H1 (cell line): ENCODE data around the gene TXNDC2. TPM values are rescaled to one million over a fixed set of nuclear protein-coding genes. Genes with fewer than 3 reads are reported as not detected.

Experiments
- CTCF ChIA-PET: fragments of 300-600 bp; sonication (Branson Sonifier 250); formaldehyde crosslinking; loops from one replicate; lab custom pipeline; 2021; ENCODE audit not compliant: partially characterized antibody; lab: Charles Lee
- POLR2A ChIA-PET: fragments of 300-600 bp; sonication (Branson Sonifier 250); formaldehyde crosslinking; loops from one replicate; lab custom pipeline; 2021; ENCODE audit warnings: inconsistent platforms; ENCODE audit not compliant: partially characterized antibody; lab: Charles Lee
- DNase-seq, 2 experiments: peaks; one replicate each; pipeline versions ENCODE4 v3.0.0 to v3.0.0-alpha.2; 2010 to 2022; ENCODE audit warnings: low spot score in 2 of 2, low read depth in 1 of 2, mixed read lengths in 1 of 2
- FAIRE-seq: peaks from 2 replicates; lab custom pipeline; 2011; peaks lifted over from hg19 to GRCh38; lab: Jason Lieb, UNC
- H2AFZ ChIP-seq: 2 replicates; pipeline ENCODE4 v1.8.1; 2012; ENCODE audit warnings: low read length, inconsistent platforms
- H2AK5ac ChIP-seq: 2 replicates; pipeline ENCODE4 v1.6.1; 2013; ENCODE audit warnings: low read depth, low read length
- H2BK120ac ChIP-seq: replicated peaks from 2 replicates; pipeline ENCODE3; 2013; ENCODE audit warnings: low read depth, low read length, inconsistent platforms
- H2BK12ac ChIP-seq: 2 replicates; pipeline ENCODE4 v1.6.1; 2013; ENCODE audit warnings: low read depth, low read length
- H2BK15ac ChIP-seq: 2 replicates; pipeline ENCODE4 v1.6.1; 2013; ENCODE audit warnings: low read length
- H2BK20ac ChIP-seq: 2 replicates; pipeline ENCODE4 v1.6.1; 2013; ENCODE audit warnings: low read length
- H2BK5ac ChIP-seq: 2 replicates; pipeline ENCODE4 v1.6.1; 2013; ENCODE audit warnings: low read depth, low read length
- H3K14ac ChIP-seq: 2 replicates; pipeline ENCODE4 v1.6.1; 2013; ENCODE audit warnings: inconsistent platforms; ENCODE audit not compliant: insufficient read length
- H3K18ac ChIP-seq: 2 replicates; pipeline ENCODE4 v1.6.1; 2013; ENCODE audit warnings: low read length; ENCODE audit errors: extremely low read depth
- H3K23ac ChIP-seq: 2 replicates; pipeline ENCODE4 v1.6.1; 2013; ENCODE audit warnings: inconsistent platforms; ENCODE audit not compliant: insufficient read length
- H3K23me2 ChIP-seq: 2 replicates; pipeline ENCODE4 v1.6.1; 2013; ENCODE audit warnings: low read depth, low read length
- H3K27ac ChIP-seq: 2 replicates; pipeline ENCODE4 v1.6.1; 2011; ENCODE audit warnings: low read depth, low read length, inconsistent platforms
- H3K27me3 ChIP-seq, 4 experiments: replicated peaks in 1 of 4; 1 replicate in 1 of 4; 2 replicates in 3 of 4; pipeline versions ENCODE4 v1.6.1 to v1.8.1; 2011 to 2013; ENCODE audit warnings: low read length in 3 of 4, mild to moderate bottlenecking in 3 of 4, inconsistent platforms in 2 of 4, mixed read lengths in 2 of 4, moderate library complexity in 1 of 4; ENCODE audit not compliant: control insufficient read depth in 3 of 4, insufficient read depth in 3 of 4; ENCODE audit errors: extremely low read depth in 1 of 4
- H3K36me3 ChIP-seq, 4 experiments: 2 replicates each; pipeline versions ENCODE4 v1.6.1 to v1.8.1; 2011 to 2013; ENCODE audit warnings: mild to moderate bottlenecking in 4 of 4, low read length in 3 of 4, moderate library complexity in 2 of 4, control low read depth in 1 of 4, inconsistent platforms in 1 of 4; ENCODE audit not compliant: insufficient read depth in 4 of 4, control insufficient read depth in 2 of 4
- H3K4ac ChIP-seq: replicated peaks from 2 replicates; pipeline ENCODE3; 2013; ENCODE audit warnings: low read length, low read depth, mixed read lengths, inconsistent platforms; ENCODE audit not compliant: insufficient read length
- H3K4me1 ChIP-seq, 4 experiments: replicated peaks in 1 of 4; 1 replicate in 1 of 4; 2 replicates in 3 of 4; pipeline versions ENCODE4 v1.6.1 to v1.8.1; 2011 to 2013; ENCODE audit warnings: low read length in 3 of 4, inconsistent platforms in 2 of 4, mixed read lengths in 1 of 4; ENCODE audit not compliant: insufficient read depth in 4 of 4, control insufficient read depth in 3 of 4
- H3K4me2 ChIP-seq, 2 experiments: 2 replicates each; pipeline versions ENCODE4 v1.6.1 to v1.8.1; 2011 to 2013; ENCODE audit warnings: low read depth in 2 of 2, low read length in 2 of 2, control low read depth in 1 of 2, inconsistent platforms in 1 of 2, mild to moderate bottlenecking in 1 of 2; ENCODE audit not compliant: insufficient read depth in 1 of 2
- H3K4me3 ChIP-seq, 4 experiments: fragments of 200-600, 300-600 bp in 1 of 4; sonication (generic), shearing (Covaris generic), sonication (Bioruptor Twin) in 1 of 4; 2 replicates each; pipeline versions ENCODE4 v1.5.1 to v1.8.1; 2011 to 2016; ENCODE audit warnings: low read length in 4 of 4, low read depth in 3 of 4, control low read depth in 2 of 4, inconsistent platforms in 2 of 4, mild to moderate bottlenecking in 2 of 4, mixed read lengths in 1 of 4, moderate library complexity in 1 of 4; ENCODE audit not compliant: insufficient read depth in 2 of 4; ENCODE audit errors: extremely low read depth in 1 of 4
- H3K56ac ChIP-seq: replicated peaks from 2 replicates; pipeline ENCODE3; 2013; ENCODE audit warnings: low read depth, mild to moderate bottlenecking, mixed read lengths, low read length, inconsistent platforms; ENCODE audit not compliant: insufficient read length
- H3K79me1 ChIP-seq: 2 replicates; pipeline ENCODE4 v1.6.1; 2013; ENCODE audit warnings: low read depth, low read length, control low read depth
- H3K79me2 ChIP-seq, 2 experiments: 2 replicates each; pipeline versions ENCODE4 v1.6.1 to v1.8.1; 2012 to 2013; ENCODE audit warnings: low read length in 2 of 2, mild to moderate bottlenecking in 2 of 2, inconsistent platforms in 1 of 2; ENCODE audit not compliant: insufficient read depth in 2 of 2, control insufficient read depth in 1 of 2
- H3K9ac ChIP-seq, 4 experiments: replicated peaks in 1 of 4; 1 replicate in 1 of 4; 2 replicates in 3 of 4; pipeline versions ENCODE4 v1.6.1 to v1.8.1; 2011 to 2013; ENCODE audit warnings: low read depth in 3 of 4, low read length in 3 of 4, control low read depth in 2 of 4, mild to moderate bottlenecking in 2 of 4, moderate library complexity in 2 of 4, inconsistent platforms in 1 of 4; ENCODE audit errors: extremely low read depth in 1 of 4
- H3K9me3 ChIP-seq, 2 experiments: 2 replicates each; pipeline versions ENCODE4 v1.6.1 to v1.8.1; 2012 to 2013; ENCODE audit warnings: mild to moderate bottlenecking in 2 of 2, moderate library complexity in 2 of 2, control low read depth in 1 of 2, inconsistent platforms in 1 of 2, low read depth in 1 of 2, low read length in 1 of 2, mixed read lengths in 1 of 2; ENCODE audit not compliant: insufficient read depth in 2 of 2
- H4K20me1 ChIP-seq, 2 experiments: replicated peaks in 1 of 2; 2 replicates each; pipeline versions ENCODE3 to v1.8.1; 2011 to 2013; ENCODE audit warnings: inconsistent platforms in 2 of 2, low read length in 2 of 2, mild to moderate bottlenecking in 1 of 2; ENCODE audit not compliant: insufficient read depth in 2 of 2, control insufficient read depth in 1 of 2
- H4K5ac ChIP-seq: 2 replicates; pipeline ENCODE4 v1.6.1; 2013; ENCODE audit warnings: low read length, low read depth, mixed read lengths, inconsistent platforms; ENCODE audit not compliant: insufficient read length
- H4K8ac ChIP-seq: 2 replicates; pipeline ENCODE4 v1.8.0; 2013; ENCODE audit warnings: mild to moderate bottlenecking, moderate library complexity, low read length, inconsistent platforms; ENCODE audit not compliant: insufficient read depth; ENCODE audit errors: extremely low read depth
- H4K91ac ChIP-seq: replicated peaks from 2 replicates; pipeline ENCODE3; 2013; ENCODE audit warnings: low read length, mixed read lengths, inconsistent platforms; ENCODE audit not compliant: insufficient read length
- BRCA1 ChIP-seq: IDR thresholded peaks from 2 replicates; pipeline ENCODE4 v1.6.1; 2012; ENCODE audit warnings: low read depth, low read length, improper control_type of control experiment
- CBX5 ChIP-seq: fragments of 300-800, 300-1000 bp; sonication (generic); IDR thresholded peaks from 2 replicates; pipeline ENCODE4 v1.7.1; 2016; ENCODE audit warnings: antibody characterized with exemption, low read length, low read depth
- CREB1 ChIP-seq: IDR thresholded peaks from 2 replicates; pipeline ENCODE4 v1.6.1; 2012; ENCODE audit warnings: inconsistent platforms
- EZH2 ChIP-seq: fragments of 200-600 bp; sonication (generic); IDR thresholded peaks from 2 replicates; pipeline ENCODE4 v1.7.1; 2012; ENCODE audit warnings: low read depth, mild to moderate bottlenecking, moderate library complexity, low read length, inconsistent platforms; ENCODE audit not compliant: severe bottlenecking
- GTF2F1 ChIP-seq: IDR thresholded peaks from 2 replicates; pipeline ENCODE4 v1.6.1; 2012; ENCODE audit warnings: low read depth, low read length, improper control_type of control experiment, borderline replicate concordance
- JUND ChIP-seq: IDR thresholded peaks from 2 replicates; pipeline ENCODE4 v1.6.1; 2011; ENCODE audit warnings: mild to moderate bottlenecking, improper control_type of control experiment, low read length
- MAFK ChIP-seq: IDR thresholded peaks from 2 replicates; pipeline ENCODE4 v1.6.1; 2012; ENCODE audit warnings: low read depth, mild to moderate bottlenecking, improper control_type of control experiment, low read length
- PHF8 ChIP-seq: fragments of 200-600 bp; sonication (generic); conservative IDR thresholded peaks from 2 replicates; pipeline ENCODE4 v1.7.1; 2012; ENCODE audit warnings: low read depth, mild to moderate bottlenecking, inconsistent platforms, low read length, moderate library complexity
- RFX5 ChIP-seq: IDR thresholded peaks from 2 replicates; pipeline ENCODE4 v1.6.1; 2011; ENCODE audit warnings: low read depth, low read length, improper control_type of control experiment, borderline replicate concordance
- SAP30 ChIP-seq: fragments of 300-600 bp; sonication (generic); IDR thresholded peaks from 2 replicates; pipeline ENCODE4 v1.7.1; 2012; ENCODE audit warnings: low read length, moderate library complexity, mild to moderate bottlenecking, inconsistent platforms; ENCODE audit not compliant: insufficient read depth, insufficient replicate concordance
- SIRT6 ChIP-seq: IDR thresholded peaks from one replicate; pipeline ENCODE4 v1.7.1; 2012; ENCODE audit warnings: low read length, inconsistent platforms
- WGBS, 2 experiments: shearing (Covaris generic) in 1 of 2; methylation state at CpG; one replicate each; pipeline versions ENCODE4 v1.1.6 to v1.1.7; 2013 to 2015; ENCODE audit warnings: low lambda C conversion rate in 2 of 2, mixed read lengths in 2 of 2, inconsistent platforms in 1 of 2, low coverage in 1 of 2, missing lambda C conversion rate in 1 of 2; ENCODE audit not compliant: insufficient replicate concordance in 2 of 2, insufficient coverage in 1 of 2, insufficient read length in 1 of 2; ENCODE audit errors: extremely low coverage in 1 of 2, missing lambda C conversion rate in 1 of 2; 5-methylcytosine and 5-hydroxymethylcytosine counted together
- polyA plus RNA-seq, 7 experiments: library from polyadenylated mRNA; depleted of rRNA in 3 of 7; stranded (reverse) in 5 of 7; unstranded in 2 of 7; fragments of >200 nt in 5 of 7; fragments of 200-250 nt in 2 of 7; gene quantifications; 1 replicate in 5 of 7; 2 replicates in 1 of 7; 4 replicates in 1 of 7; pipeline versions ENCODE4 v1.2.1 to v1.2.3, GENCODE V29; 2011 to 2013; ENCODE audit warnings: missing spikeins in 2 of 7, mixed read lengths in 2 of 7
- total RNA-seq: library from RNA; stranded (reverse); fragmentation: NEBNext Ultra II Directional; extraction: Animal tissue kit (Norgen Biotek cat#: 25700); gene quantifications from 2 replicates; pipeline ENCODE4 v1.2.1, GENCODE V29; 2021
- TF ChIP-seq, protein P1 (sequence below): IDR thresholded peaks from 2 replicates; pipeline ENCODE4 v1.6.1; 2012; ENCODE audit warnings: inconsistent platforms

TXNDC2 gene
- total and polyA plus RNA-seq, 2 of the 8 experiments (the other 6 are each of a cell fraction or from before 2014, with no cell fraction given) = 0.09 TPM; not detected in 1

DNA sequence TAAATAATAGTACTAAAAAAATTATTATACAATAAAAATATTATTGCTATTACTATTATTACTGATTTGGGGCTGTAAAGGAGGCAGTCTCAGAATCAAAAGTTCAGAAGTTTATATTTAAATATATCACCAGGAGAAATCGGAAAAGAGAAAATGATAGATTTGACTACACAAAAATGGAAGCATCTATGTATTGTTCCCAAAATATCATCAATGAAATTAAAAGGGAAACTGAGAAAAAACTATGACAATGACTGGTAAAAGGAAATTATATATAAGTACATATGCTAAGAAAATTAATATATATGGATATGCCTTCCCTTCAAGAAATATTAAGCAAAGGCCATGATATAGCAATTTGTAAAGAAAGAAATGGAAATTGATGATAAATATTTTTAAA, 7.7 kb upstream of the TXNDC2 start:
- TF ChIP-seq MAFK (no peak), GTF2F1 (no peak), EZH2 (no peak), CBX5 (no peak), PHF8 (no peak), CREB1 (no peak), RFX5 (no peak), SIRT6 (no peak), JUND (no peak), SAP30 (no peak), BRCA1 (no peak)
- TF ChIP-seq, protein P1, sequence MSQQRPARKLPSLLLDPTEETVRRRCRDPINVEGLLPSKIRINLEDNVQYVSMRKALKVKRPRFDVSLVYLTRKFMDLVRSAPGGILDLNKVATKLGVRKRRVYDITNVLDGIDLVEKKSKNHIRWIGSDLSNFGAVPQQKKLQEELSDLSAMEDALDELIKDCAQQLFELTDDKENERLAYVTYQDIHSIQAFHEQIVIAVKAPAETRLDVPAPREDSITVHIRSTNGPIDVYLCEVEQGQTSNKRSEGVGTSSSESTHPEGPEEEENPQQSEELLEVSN = no peak
- H2AFZ ChIP-seq = no peak overlapping the region

More for the DNA sequence above, 7.7 kb upstream of the TXNDC2 start:
- H3K9me3 ChIP-seq = no peaks in the 10 kb centered on the region
- H2BK12ac ChIP-seq = no peak overlapping the region
- H3K79me2 ChIP-seq = no peaks in the 10 kb centered on the region
- no peak overlapping the region for H4K91ac ChIP-seq
- no peaks in the 10 kb centered on the region for H3K27me3 ChIP-seq
- H3K23ac ChIP-seq = no peak overlapping the region
- ChIA-PET POLR2A (no interaction called here), CTCF (no interaction called here)
- H3K14ac ChIP-seq = no peak overlapping the region
- H3K56ac ChIP-seq = no peak overlapping the region
- no peak overlapping the region for H2BK5ac ChIP-seq
- no peaks in the 10 kb centered on the region for H3K4me1 ChIP-seq
- no peak overlapping the region for H3K4me3 ChIP-seq
- no peak overlapping the region for H3K4ac ChIP-seq
- 87% methylated on average over 1 of the region's 1 CpG; no CpG with 5 or more reads in 1 of the 2 experiments for WGBS, 2 experiments
- no peak overlapping the region for H4K8ac ChIP-seq
- no peak overlapping the region for H3K27ac ChIP-seq
- FAIRE-seq = no peak
- H3K36me3 ChIP-seq = no peaks in the 10 kb centered on the region
- H4K20me1 ChIP-seq = no peaks in the 10 kb centered on the region
- no peak overlapping the region for H2BK20ac ChIP-seq
- H3K4me2 ChIP-seq = no peak overlapping the region
- no peak overlapping the region for H3K9ac ChIP-seq
- H3K18ac ChIP-seq = no peak overlapping the region
- H2BK120ac ChIP-seq = no peak overlapping the region
- DNase-seq = no peak
- no peaks in the 10 kb centered on the region for H3K79me1 ChIP-seq
- H3K23me2 ChIP-seq = no peaks in the 10 kb centered on the region
- no peak overlapping the region for H4K5ac ChIP-seq
- H2BK15ac ChIP-seq = no peak overlapping the region
- no peak overlapping the region for H2AK5ac ChIP-seq
